GM19328 (cell line): ENCODE results near the gene FIBIN.
"Not testable (repeated sequence)": the region's sequence is repeated elsewhere in the genome, so short reads cannot be mapped to it uniquely, and the experiment has no call there.

Source experiments
- ATAC-seq: cut with Tn5 transposase; IDR thresholded peaks from one replicate; pipeline ENCODE4 v1.9.1; 2021; ENCODE audit warnings: mild to moderate bottlenecking, moderate library complexity; ENCODE audit not compliant: unreplicated experiment

FIBIN gene

DNA sequence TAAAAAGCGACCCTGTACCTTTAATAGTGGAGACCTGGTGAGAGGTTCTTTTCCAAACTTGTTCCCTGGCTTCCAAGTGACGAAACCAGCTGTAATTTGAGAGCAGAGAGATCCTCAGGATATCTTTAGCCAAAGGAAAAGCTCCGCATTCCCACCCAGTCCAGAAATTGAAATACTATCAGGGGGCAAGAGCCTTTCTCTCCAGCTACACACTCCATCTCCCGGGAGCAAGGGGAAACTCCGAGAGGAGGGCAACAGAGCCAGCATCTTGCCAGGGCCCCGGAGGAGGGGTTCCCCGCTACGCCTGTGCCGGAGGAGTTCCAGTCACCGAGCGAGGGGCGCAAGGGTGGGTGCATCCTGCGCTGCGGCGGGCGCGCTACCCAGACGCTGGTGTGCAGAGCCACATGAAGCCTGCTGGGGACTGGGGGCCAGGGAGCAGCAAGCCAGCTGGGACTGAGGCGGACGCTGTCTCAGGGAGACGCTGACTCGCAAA is at the start of gene FIBIN:
TSS of gene FIBIN (plus strand) at position 148 of the 493 bp plus-strand sequence. CDS start 415 bp downstream, outside the sequence.
- ATAC-seq, result no peak

DNA sequence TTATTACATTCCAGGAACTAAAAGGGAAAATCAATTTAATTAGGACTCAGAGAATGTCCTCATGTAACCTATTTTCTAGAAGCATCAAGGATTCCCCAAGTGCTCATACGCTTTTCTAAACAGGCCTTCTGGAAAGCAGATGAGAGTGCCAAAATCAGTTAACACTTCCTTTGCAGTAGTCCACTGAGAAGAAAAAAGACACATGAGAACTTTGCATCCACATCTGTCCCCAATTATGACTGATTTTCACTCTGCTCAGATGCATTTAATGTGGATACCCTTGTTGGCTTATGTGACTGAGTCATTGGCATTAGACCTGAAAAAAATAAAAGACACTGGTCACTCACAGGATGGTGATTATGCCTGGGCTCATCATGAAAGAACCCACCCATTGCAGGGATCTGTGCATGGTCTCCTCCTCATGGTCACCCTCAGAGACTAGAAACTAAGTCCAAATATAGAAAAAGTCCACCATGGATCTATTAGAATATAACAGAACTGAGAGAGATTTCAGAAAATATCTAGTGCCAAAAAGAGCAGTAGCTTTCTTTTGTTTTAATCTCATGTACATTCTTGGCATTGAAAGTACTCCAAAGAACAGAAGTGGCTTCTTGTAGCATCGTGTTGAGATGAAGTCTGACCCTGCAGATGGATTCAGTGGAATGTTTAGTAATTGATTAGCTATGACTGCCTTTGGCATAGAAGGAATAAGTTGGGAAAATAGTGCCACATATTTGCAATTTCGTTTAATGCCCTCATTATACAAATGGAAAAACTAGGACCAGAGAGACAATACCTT is 48.8 kb upstream of the FIBIN start:
- no peak for ATAC-seq

DNA sequence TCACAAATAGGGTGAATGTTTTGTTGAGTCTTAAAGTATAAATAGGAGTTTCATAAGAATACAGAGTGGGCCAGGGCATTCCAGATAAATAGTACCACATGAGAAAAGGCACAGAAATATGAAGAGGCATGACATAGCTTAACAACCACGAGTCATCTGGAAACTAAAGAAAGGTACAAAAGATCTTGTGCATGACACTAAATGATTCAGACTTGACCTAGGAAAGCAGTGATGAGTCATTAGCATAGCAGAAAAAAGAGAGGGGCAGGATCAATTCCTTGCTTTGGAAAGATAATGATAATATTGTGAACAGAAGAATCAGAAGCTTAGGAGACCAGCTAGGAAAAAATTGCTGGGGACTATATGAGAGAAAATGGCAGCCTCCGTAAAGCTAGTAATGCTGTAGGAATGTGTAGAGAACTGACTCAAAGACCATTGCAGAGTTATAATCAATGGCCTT is 47.6 kb upstream of the FIBIN start:
- no peak for ATAC-seq

DNA sequence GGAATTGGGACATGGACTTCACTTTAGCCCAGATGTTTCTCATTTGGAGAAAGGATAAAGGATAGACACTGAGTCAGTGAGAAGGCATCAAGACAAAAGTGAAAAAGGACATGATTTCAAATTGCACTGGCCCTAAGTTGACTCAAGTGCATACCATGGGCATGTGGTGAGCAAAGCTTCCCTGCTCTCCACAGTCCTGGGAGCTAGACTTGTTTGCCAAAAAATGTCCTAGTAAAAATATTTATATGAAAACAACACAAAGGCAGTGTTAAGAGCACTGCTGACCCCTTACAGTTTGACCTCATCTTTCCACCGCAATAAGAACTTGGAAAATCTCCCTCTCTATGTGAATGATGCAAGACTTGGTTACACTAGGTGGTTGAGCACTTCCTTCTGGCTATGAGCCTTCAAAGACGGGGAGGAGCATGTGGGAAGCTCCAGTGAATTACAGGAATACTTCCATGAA is 46.5 kb upstream of the FIBIN start:
- no peak for ATAC-seq

DNA sequence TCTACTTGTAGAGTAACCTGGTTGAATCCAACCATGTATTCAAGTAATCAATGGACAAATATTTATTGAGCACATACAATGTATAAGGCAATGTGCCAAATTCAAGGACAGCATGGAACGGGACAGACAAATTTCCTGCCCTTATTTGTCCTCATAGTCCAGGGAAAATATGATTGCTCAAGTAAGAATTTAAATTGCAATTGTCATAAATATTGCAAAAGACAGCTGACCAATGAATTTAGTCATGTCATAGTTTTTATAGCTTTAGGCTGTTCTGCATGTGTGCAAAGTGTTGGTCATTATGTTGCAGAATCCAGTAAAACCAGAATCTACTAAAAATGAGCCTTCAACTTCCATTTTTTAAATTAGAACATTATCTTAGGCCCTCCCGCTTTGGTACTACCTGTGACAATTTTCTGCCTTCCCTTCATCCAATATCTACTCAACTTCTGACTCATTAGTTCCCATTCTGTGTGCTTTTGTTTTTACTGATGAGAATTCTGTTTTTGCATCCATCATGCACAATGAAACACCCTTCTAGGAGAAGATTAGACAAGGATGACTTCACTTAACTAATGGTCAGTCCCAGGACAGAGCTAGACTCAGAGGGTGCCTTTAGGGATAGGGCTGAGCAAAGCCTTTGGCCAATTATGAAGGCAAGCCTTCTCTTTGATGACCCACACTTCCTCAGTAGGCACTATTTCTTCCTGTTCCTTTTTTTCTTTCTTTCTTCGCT is 45.8 kb upstream of the FIBIN start:
- ATAC-seq, result no peak

DNA sequence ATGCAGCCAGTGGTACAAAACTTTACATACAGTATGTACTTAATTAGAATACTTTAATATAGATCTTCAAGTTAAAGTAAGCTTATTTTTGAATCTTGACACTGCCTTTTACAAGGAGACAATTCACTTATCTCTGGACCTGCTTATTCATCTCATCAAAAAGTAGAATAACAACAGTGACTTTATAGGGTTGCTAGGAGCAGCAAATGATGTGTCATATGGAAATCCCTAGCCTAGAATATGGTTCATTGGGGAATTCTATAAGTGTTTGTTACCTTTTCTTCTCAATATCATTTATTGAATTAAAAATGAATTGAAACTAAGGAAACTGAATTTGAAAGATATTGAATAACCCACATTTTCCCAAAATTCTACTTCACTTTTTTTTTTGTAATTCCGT is 45.0 kb upstream of the FIBIN start:
- ATAC-seq, result no peak

DNA sequence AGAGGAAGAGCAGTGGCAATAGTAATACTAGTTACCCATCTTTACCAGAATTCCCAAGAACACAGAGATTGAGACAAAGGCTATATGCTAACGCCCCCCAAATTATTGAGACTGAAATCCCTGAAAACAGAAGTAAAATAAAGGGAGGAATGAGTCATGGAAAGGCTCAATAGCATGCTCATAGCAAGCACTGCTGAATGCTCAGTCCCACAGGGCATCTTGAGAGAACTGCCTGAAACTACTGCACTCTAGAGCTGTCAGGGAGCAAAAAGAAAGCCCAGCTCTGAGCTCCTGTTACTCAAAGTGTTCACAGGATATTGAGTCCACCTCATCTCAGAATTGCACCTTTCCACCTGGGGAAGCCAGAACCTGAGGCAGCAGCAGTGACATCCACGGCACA is 44.1 kb upstream of the FIBIN start:
- ATAC-seq, result no peak

DNA sequence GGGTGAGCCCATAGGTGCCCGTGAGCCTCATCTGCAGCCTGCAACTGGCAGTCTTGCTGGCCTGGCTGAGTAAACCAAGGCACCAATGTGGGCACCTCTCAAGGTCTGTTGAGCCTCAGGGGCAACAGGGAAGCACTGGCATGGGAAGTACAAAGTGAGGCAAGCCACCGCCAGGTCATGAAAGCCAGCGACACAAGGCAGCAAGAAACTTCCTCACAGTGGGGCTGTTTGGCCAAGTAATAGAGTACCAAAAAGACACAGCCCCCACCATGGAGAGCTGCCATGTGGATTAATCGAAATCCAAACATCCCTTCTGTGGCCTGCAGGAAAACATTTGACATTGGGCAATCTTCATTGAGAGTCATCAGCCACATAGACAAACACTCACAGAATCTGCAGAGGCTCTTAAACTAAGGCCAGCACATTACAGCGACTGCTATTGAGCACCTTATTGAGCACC is 43.6 kb upstream of the FIBIN start:
- no peak for ATAC-seq

DNA sequence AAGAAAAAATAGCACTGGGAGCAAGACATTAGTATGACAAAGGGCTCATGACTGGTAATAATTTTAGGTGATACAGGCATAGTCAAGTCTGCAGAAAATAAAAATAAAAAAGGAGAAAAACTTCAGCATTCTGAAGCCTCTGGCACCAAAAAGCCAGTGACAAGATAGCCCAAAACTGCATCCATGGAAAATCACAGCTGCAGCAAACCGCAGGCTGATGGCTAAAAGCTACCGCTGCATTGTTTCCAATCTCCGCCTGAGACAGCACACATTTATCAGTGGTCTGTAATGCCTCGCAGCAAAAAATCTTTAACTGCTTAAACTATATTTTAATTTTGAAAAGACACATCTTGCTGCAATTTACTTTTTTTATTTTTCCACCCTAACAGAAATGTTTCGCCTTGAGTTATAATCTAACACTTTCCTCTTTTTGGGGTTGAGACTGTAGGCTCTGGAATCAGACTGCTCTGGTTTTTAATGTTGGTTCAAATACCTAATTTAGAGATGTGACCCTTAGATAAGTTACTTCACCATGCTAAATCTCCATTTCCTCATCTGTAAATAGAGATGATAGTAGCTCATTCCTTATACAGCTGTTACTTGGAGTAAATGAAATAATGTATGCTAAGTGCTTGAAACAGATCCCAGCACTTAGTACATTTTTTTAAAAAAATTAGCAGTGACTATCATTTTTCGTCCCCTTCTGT is 42.0 kb upstream of the FIBIN start:
- ATAC-seq, result no peak

DNA sequence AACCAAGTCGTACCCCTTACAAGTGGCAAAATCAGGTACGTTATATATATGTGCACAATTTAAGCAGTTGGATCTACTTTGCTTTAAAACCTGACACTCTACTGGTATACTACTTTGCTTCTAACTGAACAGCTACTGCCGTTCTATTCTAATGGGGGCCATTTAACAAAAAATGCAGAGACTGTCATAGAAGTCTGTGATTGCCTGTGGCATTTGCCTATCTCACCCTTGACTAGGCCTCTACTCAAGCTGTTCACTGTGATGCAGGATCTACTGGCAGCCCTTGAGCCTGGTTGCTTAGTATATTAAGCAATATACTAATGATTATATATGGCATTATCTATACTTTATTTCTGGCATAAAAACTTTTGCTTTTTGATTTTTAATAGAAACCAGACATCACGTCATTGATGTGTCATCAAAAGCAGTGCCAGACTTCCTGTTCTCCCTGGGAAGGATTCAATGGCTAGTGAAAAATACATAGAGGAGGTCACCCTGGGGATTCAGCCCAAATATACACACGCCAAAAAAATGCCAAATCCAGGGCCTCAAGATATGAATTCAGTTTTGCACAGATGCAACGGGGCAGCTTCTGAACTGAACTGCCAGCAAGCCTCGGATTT is 40.0 kb upstream of the FIBIN start:
- ATAC-seq, result no peak

DNA sequence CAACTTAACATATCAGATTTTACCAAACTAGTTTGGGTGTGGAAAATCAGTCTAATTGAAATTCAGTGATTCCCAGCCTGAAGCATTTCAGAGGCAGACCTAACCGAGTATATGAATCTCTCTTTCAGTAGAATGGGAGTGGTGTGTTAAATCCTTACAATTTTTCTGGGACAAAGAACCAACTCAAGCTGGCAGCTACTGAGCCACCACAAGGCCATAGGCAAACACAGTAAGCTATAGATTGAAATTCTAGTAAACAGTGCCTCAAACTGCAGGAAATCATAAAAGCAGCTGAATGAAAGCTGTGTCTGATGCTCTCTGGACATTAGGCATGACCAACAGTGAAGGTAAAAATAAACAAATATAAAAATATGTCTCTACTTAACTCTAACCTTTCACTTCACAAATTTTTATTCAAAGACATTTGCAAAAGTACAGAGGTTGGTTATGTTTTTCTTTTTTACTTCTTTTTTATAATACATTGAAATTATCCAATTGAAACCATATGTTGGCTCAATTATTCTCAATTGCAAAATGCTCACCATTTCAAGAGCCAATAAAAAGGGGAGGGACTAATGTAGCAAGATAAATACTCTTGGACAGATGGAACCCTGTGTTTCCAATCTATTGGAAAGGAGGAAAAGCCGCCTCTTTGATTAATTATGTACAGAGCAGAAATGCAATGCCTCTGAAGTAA is 35.8 kb upstream of the FIBIN start:
- ATAC-seq, result no peak

DNA sequence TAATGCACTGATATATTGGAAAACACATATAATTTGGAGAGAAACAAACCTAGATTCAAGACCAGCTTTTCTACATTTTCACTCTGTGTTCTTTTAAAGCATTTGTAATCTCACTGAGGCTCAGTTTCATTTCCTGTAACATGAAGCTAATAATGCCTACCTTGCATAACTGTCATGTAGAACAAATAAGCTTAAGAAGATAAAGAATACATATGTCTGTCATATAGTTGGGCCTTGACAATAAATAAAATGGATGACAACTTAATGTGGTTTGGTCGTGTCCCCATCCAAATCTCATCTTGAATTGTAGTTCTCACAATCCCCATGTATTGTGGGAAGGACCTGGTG is 35.2 kb upstream of the FIBIN start:
- ATAC-seq, result no peak

DNA sequence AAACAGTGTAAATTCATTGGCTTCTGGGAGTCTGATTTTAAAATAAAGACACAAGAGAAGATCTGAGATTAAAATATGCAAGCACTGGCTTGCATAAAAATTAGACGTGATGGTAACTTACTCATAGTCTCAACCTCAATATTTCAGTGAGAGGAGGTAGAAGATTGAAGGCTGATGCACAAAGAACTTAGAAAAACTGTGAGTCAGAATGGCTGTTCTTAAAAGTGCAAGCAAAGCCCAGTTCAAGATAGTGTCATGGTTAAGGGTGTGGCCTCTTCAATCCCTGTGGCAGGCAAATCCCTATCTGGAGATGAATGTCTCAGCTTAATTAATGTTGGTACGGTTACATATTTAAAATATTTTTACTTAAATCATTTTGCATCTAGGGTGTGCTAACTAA is 33.6 kb upstream of the FIBIN start:
- ATAC-seq, result no peak

DNA sequence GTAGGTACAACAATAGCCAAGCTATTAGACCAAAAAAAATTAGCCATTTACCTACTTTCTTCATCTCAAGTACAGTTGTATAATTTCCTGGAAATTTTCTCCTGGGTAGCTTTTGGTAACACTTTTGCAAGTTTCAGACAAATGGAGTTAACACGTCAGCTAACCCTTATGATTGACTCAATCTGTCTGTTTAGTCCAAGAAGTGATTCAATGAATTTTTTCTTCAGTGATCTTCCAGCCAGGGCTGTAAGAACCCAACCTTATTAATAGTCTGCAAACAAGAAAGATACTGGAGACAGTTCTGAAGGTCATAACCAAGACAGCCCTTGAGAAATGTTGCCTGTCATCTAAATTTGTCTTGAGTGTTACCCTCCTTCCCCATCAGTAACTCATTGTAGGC is 30.1 kb upstream of the FIBIN start:
- ATAC-seq, result no peak

DNA sequence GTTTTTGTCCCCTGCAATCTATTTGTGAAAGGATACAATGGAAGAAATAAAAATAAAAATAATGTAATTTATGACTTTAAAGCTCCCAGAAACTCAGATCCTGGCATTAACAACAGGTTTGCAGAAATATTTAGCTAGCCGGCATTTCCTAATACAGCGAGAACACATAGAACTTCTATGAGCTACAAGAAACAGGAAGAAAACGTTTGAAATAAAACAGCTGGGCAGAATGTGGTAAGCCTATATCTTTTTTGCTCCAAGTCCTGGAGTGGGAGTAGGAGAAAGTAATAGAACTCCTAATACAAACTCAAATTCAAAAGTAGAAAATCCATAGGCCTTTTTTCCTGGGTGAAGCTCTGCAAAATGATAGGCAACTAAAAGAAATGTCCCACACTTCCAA is 29.6 kb upstream of the FIBIN start:
- no peak for ATAC-seq

DNA sequence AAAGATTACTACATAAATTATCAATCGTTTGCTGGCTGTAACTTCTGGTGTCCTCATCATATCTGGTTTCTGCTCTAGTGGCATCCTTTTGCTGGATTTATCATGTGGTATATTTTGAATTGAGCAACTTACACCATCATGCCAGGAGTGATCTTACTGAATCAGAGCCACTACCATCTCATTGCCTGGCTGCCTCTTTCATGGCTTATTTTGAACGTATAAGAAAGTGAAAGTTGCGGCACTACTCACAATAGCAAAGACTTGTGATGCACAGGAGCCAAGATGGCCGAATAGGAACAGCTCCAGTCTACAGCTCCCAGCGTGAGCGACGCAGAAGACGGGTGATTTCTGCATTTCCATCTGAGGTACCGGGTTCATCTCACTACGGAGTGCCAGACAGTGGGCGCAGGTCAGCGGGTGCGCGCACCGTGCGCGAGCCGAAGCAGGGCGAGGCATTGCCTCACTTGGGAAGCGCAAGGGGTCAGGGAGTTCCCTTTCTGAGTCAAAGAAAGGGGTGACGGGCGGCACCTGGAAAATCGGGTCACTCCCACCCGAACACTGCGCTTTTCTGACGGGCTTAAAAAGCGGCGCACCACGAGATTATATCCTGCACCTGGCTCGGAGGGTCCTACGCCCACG is 28.9 kb upstream of the FIBIN start:
- ATAC-seq, result not testable (repeated sequence)

DNA sequence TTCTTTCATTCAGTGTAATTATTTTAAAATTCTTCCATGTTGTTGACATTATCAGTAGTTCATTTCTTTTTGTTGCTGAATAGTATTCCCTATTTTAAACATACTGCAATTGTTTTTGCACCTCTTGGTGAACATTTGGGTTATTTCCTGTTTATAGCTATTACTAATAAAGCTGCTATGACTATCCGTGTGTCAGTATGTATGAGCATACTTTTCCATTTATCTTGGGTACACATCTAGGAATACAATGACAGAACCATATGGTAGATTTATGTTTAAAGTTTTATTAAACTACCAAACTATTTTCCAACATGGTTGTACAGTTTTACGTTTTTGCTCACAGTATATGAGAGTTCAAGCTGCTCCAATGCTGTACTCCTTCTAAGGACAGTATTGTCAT is 22.0 kb upstream of the FIBIN start:
- ATAC-seq, result no peak

DNA sequence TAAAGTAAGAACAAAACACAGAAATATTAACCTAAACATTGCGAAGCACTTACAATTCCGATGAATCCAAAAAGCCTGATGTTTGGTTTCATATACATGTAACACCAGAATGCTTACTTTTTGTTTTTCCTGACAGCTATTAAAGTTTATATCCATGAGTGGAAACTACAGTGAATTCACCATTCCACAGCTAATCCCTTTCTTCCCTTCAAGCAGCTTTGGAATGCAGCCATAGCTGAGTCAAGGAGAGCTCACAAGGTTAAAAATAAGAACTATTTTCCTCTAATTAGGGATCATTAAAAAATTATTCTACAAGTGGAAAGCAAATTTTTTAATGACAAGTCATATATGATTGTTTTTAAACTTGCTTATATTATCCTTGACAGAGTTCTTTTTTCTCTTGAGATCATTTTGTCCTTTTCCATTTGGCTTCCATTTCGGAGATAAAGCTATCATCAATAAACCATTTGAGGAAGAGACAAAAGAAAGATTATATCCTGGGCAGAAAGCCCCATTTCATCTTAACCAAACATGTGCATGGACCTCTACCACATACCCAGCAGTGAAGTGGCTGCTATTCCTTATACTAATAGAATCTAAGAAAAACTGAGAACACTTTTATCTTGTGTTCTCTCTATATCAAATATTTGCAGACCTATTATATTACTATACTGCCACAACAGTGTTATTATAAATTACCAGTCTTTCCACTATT is 19.7 kb upstream of the FIBIN start:
- ATAC-seq, result no peak

DNA sequence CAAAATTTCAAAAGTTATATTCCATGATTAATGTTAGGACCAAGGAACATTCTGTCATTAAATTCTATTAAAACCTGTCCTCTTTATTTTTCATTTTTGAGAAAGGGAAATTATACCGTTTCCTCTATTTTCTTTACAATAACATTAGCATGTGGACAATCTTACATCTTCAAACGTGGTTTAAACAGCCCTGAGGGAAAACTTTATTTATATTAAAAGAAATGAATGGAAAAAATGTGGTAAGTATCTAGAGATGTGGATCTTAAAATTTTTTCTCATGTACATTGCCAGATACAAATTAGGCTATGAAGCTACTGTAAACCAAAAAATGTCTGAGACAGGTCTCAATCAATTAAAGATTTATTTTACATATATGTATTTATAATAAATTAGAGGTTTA is 18.9 kb upstream of the FIBIN start:
- no peak for ATAC-seq
